COLO668 (cell line): Measurements from ENCODE around the gene GNAO1.

ENCODE experiments used
- DNase-seq: peaks from one replicate; lab custom pipeline; 2025; ENCODE audit not compliant: unreplicated experiment; lab: John Stamatoyannopoulos, UW

The GNAO1 gene

GRCh38 chr16:56263711-56264608, 72.7 kb downstream of the GNAO1 start:
- DNase-seq = no peak

DNA sequence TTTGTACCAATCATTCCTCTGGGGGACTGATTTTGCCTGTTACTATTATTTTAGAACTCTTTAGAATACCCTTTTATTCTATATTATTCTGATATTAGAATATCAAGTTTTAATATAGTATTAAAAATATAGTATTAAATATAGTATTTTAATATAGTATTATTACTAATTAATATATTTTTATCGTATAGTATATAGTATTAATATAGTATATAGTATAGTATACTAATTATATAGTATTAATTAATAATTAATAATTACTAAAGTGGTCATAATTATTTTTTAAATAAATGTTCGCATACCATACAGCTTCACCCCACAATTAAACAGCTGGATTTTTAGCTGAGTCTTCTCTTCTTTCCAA, 73.3 kb downstream of the GNAO1 start:
- no peak for DNase-seq

DNA sequence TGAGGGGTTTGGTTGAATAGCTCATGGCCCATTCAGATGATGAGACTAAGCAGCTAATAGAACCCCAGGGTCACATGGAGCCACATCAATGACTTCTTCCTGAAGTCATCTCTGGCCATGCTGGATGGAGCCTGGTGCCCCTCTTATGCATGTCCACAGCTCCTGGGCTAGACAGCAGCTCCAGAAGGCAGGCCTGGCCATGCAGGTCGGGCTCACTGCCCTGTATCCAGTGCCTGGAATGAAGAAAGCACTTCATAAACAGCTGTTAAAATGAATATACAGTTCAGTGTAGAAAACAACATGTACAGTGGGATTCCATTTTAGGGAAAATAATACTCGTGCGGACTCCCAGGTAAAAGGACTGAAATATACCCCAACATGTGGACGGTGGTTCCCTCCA, 73.9 kb downstream of the GNAO1 start:
- no peak for DNase-seq

GRCh38 chr16:56265746-56266145, 74.5 kb downstream of the GNAO1 start:
- no peak for DNase-seq

GRCh38 chr16:56266641-56267607, 75.6 kb downstream of the GNAO1 start:
- no peak for DNase-seq

- no peak for DNase-seq
Observed at GRCh38 chr16:56267888-56268287, 76.6 kb downstream of the GNAO1 start.

DNA sequence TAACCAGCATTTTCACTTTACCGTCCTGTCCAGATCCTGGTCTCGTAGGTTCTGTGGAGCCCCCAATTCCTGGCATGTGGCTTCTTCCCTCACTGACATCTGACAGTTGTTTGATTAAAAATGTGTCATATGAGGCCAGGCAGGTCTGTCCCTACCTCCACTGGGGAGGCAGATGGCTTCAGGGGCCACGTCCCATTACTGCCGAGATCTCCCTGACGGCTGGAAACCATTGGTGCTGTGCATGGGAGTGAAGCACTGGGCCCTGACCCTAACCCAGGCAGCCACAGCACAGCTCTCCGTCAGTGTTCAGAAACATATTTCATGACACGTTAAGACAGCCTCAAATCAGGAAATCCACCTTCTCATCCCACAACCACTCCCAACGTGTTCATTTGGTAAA, 77.5 kb downstream of the GNAO1 start:
- no peak for DNase-seq

DNA sequence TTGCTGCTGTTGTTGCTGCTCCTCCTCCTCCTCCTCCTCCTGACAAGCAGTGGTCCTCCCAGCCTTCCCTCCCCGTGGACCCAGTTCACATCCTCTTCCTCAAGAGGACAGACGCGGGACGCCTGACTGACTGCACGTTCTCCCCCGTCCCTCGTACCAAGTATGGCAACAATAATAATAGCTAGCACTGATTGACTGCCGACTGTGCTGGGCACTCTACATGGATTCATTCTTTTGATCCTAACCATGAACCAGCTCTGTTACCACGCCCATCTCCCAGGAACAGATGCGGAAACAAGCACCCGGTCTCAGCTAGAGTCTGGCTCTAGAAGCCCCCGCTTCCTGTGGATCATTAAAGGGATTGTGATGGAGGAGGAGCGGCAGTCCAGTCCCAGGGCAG, 78.0 kb downstream of the GNAO1 start:
- no peak for DNase-seq

DNA sequence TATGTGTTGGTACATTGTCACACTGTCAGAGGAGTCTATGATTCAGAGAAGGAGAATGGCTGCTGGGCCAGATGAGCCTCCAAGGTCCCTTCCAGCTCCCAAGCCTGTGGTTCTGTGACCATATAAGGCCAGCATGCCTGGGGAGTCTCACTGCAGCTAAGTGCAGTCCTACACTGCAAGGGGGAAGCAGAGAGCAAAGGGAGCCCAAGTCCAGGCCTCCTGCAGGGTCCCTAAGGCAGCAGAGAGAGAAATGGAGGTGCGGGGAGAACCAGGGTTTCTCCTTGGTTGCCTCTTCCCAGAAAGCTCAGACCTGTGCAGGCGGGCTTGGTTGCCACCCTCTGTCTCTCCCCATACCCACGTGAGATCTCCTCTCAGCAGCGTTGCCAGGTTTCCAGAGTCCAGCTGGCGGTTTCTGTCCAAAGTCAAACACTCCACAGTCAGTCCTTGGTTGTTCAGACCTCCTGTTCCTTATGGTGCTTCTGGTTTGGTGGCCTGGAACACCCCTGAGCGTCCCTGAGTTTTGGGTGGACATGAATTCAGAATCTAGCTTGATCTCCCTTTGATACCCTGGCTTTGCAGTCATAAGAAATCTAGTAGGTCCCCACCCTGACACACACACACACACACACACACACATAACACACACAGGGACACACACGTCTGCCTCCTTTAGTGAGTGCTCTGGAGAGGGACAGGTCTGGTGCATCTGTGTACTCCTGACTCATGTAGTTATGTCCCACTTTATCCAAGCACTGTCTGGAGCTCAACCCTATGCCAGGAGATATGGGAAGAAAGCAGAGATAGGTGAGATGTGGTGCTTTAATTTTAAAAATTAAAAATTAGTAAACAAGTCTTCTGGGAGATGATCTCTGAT, 78.8 kb downstream of the GNAO1 start:
- peak; percentile 41 for DNase-seq

GRCh38 chr16:56270828-56271227, 79.5 kb downstream of the GNAO1 start:
- no peak for DNase-seq

DNA sequence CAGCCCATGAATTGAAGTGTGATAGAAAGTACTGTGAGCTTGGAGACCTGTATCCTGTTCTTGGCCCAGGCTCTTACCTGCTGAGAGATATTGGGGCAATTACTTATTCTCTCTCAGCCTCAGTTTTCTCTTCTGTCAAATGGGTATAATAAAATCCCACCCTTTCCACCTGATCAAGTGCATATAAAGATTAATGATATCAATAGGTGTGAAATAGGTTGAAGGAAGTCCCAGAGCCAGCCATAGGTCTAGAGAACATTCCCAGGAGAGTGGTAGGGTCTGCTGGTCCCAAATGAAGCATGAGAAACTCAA, 81.2 kb downstream of the GNAO1 start:
- no peak for DNase-seq

DNA sequence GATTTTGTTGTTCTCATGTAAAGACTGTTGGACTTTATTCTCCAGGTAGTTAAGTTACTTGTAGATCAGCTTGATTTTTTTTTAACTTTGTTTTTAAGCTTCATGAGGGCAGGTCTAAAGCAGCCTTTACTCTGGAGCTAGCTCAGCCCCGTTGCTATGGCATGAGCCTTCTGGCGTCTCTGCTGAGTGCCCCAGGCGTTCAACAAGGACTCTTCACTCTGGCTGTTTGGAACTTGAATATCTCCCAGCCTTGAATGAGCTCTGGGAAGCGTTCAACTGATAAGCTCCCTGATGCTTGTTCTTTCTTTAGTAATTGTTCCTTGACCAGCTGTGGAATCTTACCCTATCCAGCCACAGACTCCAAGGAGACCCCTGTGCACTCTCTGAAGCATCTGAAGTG, 82.3 kb downstream of the GNAO1 start:
- no peak for DNase-seq

DNA sequence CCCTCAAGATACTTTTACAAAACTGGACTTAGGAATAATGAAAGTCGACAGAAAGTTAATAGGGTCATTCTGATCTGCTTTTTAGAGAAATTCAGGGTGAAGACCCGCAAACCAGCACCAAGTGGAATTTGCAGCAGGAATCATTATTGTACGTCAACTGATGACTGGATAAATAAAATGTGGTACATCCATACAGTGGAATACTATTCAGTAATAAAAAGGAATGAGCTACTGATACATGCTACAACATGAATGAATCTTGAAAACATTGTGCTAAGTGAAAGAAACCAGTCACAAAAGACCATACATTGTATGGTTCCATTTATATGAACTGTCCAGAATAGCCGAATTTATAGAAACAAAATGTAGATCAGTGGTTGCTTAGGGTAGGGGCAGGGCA, 83.1 kb downstream of the GNAO1 start:
- no peak for DNase-seq

- no peak for DNase-seq
Observed at GRCh38 chr16:56275076-56275475, 83.8 kb downstream of the GNAO1 start.

- no peak for DNase-seq
Observed at GRCh38 chr16:56275801-56276200, 84.5 kb downstream of the GNAO1 start.

DNA sequence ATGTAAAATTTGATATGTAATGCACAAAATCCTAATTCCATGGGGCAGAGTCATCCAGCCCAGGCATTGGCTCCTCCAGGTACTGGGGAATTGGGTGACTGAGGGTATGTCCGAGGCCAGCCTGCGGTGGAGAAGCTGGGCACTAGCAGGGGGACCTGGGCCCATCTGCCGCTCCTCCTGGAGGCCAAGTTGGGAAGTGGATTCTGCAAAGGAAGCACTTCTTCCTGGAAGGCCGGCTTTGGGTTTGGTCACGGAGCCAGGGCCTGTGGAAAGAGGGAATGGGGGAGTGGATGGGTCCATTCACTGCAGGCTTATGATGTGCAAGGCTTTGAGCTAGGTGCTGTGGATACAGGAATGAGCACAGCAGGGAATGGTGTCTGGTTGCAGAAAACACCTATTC, 85.8 kb downstream of the GNAO1 start:
- DNase-seq = no peak

DNA sequence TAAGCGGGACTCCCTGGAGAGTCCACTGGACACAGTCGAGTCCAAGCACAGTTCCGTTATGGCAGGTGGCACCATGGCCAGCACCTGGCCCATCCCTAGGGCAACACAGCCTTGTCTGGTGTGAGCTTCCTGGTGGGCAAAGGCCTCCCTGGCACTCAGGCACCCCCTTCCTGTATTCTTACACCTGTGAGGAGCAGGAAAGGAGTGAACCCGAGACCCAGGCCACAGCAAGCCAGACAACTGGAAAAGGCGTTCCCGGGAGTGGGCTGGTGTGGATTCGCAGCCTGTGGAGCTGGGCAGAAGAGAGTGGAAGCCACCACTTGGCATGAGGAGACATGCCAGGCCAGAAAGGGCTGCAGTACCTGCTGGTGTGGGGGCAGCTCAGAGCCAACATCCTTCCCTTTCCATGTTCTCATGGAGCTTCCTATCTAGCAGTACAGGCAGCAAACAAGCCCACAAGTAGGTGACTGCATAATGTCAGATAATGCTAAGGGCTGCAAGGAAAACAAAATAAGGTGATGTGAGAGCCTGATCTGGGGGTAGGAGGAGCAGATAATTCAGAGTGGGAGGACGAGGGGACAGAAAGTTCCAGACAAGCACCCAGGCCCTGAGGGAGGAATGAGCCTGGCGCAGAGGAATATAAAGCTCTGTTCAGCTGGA, 87.0 kb downstream of the GNAO1 start:
- no peak for DNase-seq

GRCh38 chr16:56279132-56279531, 87.8 kb downstream of the GNAO1 start:
- DNase-seq = no peak

- DNase-seq = no peak
Observed at GRCh38 chr16:56279914-56280313, 88.6 kb downstream of the GNAO1 start.

GRCh38 chr16:56281249-56281805, 90.0 kb downstream of the GNAO1 start:
- no peak for DNase-seq
